OCI-LY3 (cell line): ENCODE measurements around the gene ELF5.

Experiments used
- CTCF ChIP-seq: fragments of 200-600, 300-600 bp; sonication (generic); IDR thresholded peaks from 2 replicates; pipeline ENCODE4 v1.5.1; 2014; ENCODE audit warnings: antibody characterized with exemption, low read length, low read depth
- EZH2phosphoT487 ChIP-seq: fragments of 200-600 bp; shearing (Covaris generic); IDR thresholded peaks from 2 replicates; pipeline ENCODE4 v1.6.1; 2018; ENCODE audit warnings: antibody characterized with exemption, mixed run types, low read depth

- TF ChIP-seq CTCF (no peak), EZH2phosphoT487 (no peak)
Measured at GRCh38 chr11:34449013-34449412, 64.6 kb downstream of the ELF5 start.
